ENCODE data around the gene OR2B6.
"Not testable (repeated sequence)": the region's sequence is repeated elsewhere in the genome, so short reads cannot be mapped to it uniquely, and the experiment has no call there.

Gene OR2B6
- 0 reads per million in 9 experiments for total RNA-seq

DNA sequence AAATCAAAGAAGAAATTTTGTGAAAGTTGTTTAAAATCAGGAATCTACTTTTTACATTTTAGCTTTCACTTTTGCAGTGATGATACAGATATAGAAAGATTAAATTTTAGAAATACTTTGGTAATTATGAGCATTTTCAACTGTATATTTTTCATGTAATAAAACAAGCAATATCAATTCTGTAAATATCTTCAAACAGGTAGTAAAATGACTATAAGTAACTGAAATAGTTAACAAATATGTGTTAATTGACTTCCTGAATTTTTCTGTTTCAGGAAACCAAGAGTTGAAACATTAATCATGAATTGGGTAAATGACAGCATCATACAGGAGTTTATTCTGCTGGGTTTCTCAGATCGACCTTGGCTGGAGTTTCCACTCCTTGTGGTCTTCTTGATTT is at the start of gene OR2B6:
TSS of gene OR2B6 (plus strand) at position 301 of the 400 bp plus-strand sequence. CDS start at position 301, 0 bp downstream.
- Mint-ChIP-seq H3K27ac (no peak within 1 kb of the TSS), H3K4me1 (ENCODE audit: low read depth in 2 of 2) (no peaks in the 10 kb centered on the region), H3K36me3 (ENCODE audit: insufficient read depth) (no peaks in the 10 kb centered on the region), H3K9me3 (no peaks in the 10 kb centered on the region), H3K27me3 (peaks cover 48 to 68% of the 10 kb centered on the region in 2 donors), H3K4me3 (no peak within 1 kb of the TSS)
- DNase-seq (no peak), ATAC-seq (replicated peaks) (no peak)

DNA sequence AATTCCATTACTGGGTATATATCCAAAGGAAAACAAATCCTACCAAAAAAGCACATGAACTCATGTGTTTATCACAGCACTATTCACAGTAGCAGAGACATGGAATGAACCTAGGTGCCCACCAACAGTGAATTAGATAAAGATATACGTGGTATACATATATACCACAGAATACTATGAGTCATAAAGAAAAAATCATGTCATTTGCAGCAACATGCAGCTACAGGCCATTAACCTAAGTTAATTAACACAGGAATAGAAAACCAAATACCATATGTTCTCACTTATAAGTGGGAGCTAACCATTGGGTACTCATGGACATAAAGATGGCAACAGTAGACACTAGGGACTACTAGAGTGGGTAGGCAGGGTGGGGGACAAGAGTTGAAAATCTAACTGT is 49.0 kb upstream of the OR2B6 start:
- peaks cover 6 to 42% of the 10 kb centered on the region in 2 donors for H3K27me3 Mint-ChIP-seq
- H3K9me3 Mint-ChIP-seq = no peaks in the 10 kb centered on the region
- no peak overlapping the region for H3K4me3 Mint-ChIP-seq
- DNase-seq = no peak
- peaks cover 9% of the 10 kb centered on the region for H3K36me3 Mint-ChIP-seq (ENCODE audit: insufficient read depth)
- no peak overlapping the region for H3K27ac Mint-ChIP-seq
- H3K4me1 Mint-ChIP-seq (ENCODE audit: low read depth in 2 of 2) = no peaks in the 10 kb centered on the region
- no peak for ATAC-seq (replicated peaks)

DNA sequence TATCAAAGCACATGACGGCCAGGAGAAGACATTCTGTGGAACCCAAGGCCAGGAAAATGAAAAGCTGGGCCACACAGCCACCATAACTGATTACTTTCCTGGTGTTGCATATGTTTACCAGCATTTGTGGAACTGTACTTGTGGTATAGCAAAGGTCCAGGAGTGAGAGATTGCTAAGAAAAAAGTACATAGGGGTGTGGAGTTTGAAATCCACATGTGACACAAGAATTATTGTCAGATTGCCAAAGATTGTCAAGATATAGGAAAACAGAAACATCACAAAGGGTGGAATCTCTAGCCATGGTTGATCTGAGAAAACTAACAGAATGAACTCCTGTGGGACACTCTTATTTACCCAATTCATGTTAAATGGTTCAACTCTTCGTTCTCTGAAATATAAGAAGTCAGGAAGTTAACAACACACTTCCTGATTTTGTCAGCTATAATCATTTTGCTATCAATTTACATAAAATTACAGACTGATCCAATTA is 45.0 kb upstream of the OR2B6 start, which contains the start of gene OR2B2:
TSS of gene OR2B2 (minus strand) at position 441 of the 491 bp plus-strand sequence. CDS start at position 364, 77 bp downstream.
- Mint-ChIP-seq H3K9me3 (no peaks in the 10 kb centered on the region), H3K4me3 (no peak within 1 kb of the TSS), H3K4me1 (ENCODE audit: low read depth in 2 of 2) (no peaks in the 10 kb centered on the region)

DNA sequence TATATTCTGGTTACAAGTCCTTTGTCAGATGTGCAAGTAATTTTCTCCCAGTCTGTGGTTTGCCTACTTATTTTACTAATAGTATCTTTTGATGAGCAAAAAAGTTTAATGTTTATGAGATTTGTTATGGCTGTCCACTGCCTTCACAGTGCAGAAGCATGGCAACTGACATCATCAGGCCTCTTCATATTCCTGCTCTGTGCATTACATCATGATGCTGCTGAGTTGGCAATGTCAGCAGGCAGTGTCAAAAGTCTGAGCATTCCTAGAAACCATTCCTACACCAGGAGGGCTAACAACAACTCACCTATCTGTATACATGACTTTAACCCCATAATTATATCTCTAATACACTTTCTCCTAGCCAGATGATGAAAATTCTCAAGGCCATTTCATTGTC is 34.1 kb upstream of the OR2B6 start:
- no peak for DNase-seq
- Mint-ChIP-seq H3K4me3 (no peak overlapping the region), H3K4me1 (ENCODE audit: low read depth in 2 of 2) (no peaks in the 10 kb centered on the region)

More for the DNA sequence above, 45.0 kb upstream of the OR2B6 start, which contains the start of gene OR2B2:
- Mint-ChIP-seq H3K36me3 (ENCODE audit: insufficient read depth) (no peaks in the 10 kb centered on the region), H3K27me3 (peaks cover 25 to 43% of the 10 kb centered on the region in 2 donors), H3K27ac (no peak within 1 kb of the TSS)
- ATAC-seq (replicated peaks) = no peak
- no peak for DNase-seq

DNA sequence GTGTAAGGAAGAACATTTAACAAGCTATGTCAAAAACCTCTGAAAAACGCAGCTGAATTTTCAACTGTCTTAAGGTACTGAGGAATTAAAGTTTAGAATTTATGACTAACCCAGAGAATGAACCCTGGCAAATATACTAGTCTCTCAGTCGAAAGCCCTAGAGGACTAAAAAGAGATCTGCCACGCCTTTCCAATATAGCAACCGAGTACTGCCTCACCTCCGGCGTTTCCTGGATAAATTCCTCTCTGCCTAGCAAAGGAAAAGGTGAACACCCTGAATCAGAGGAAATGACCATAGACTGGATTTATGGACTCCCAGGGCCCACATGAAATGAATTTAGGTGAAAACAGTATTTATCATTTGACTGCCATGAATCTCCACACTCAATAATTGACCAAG is 32.9 kb upstream of the OR2B6 start:
- H3K36me3 Mint-ChIP-seq (ENCODE audit: insufficient read depth) = peaks cover 4% of the 10 kb centered on the region
- DNase-seq (no peak), ATAC-seq (replicated peaks) (no peak)
- peaks cover 48 to 63% of the 10 kb centered on the region in 2 donors for H3K27me3 Mint-ChIP-seq
- no peaks in the 10 kb centered on the region for H3K9me3 Mint-ChIP-seq
- no peak overlapping the region for H3K27ac Mint-ChIP-seq
- H3K4me1 Mint-ChIP-seq (ENCODE audit: low read depth in 2 of 2) = no peaks in the 10 kb centered on the region
- no peak overlapping the region for H3K4me3 Mint-ChIP-seq

More for the DNA sequence above, 34.1 kb upstream of the OR2B6 start:
- peaks cover 40 to 58% of the 10 kb centered on the region in 2 donors for H3K27me3 Mint-ChIP-seq
- no peak overlapping the region for H3K27ac Mint-ChIP-seq
- H3K36me3 Mint-ChIP-seq (ENCODE audit: insufficient read depth) = peaks cover 4% of the 10 kb centered on the region
- H3K9me3 Mint-ChIP-seq = no peaks in the 10 kb centered on the region
- no peak for ATAC-seq (replicated peaks)

DNA sequence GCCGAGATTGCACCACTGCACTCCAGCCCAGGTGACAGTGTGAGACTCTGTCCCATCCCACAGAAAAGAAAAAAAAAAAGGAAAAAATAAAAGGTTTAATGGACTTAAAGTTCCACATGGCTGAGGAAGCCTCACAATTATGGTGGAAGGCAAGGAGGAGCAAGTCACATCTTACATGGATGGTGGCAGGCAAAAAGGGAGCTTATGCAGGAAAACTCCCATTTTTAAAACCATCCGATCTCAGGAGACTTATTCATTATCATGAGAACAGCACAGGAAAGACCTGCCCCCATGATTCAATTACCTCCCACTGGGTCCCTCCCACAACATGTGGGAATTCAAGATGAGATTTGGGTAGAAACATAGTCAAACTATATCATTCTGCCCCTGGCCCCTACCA is 29.0 kb upstream of the OR2B6 start:
- not testable (repeated sequence) for H3K27ac Mint-ChIP-seq; DNase-seq; H3K4me3 Mint-ChIP-seq; H3K36me3 Mint-ChIP-seq (ENCODE audit: insufficient read depth); H3K9me3 Mint-ChIP-seq; ATAC-seq (replicated peaks); H3K4me1 Mint-ChIP-seq (ENCODE audit: low read depth in 2 of 2)
- H3K27me3 Mint-ChIP-seq = peaks cover 43 to 53% of the 10 kb centered on the region in 2 donors

DNA sequence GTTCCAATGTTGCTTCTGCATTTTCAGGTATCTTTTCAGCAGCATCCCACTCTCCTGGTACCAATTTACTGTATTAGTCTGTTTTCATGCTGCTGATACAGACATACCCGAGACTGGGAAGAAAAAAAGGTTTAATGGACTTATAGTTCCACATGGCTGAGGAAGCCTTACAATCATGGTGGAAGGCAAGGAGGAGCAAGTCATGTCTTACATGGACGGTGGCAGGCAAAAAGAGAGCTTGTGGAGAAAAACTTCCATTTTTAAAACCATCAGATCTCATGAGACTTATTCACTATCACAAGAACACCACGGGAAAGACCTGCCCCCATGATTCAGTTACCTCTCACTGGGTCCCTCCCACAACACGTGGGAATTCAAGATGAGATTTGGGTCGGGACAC is 27.1 kb upstream of the OR2B6 start:
- not testable (repeated sequence) for H3K9me3 Mint-ChIP-seq; H3K36me3 Mint-ChIP-seq (ENCODE audit: insufficient read depth); ATAC-seq (replicated peaks); H3K4me3 Mint-ChIP-seq; DNase-seq; H3K4me1 Mint-ChIP-seq (ENCODE audit: low read depth in 2 of 2); H3K27ac Mint-ChIP-seq
- H3K27me3 Mint-ChIP-seq = peaks cover 39 to 44% of the 10 kb centered on the region in 2 donors

DNA sequence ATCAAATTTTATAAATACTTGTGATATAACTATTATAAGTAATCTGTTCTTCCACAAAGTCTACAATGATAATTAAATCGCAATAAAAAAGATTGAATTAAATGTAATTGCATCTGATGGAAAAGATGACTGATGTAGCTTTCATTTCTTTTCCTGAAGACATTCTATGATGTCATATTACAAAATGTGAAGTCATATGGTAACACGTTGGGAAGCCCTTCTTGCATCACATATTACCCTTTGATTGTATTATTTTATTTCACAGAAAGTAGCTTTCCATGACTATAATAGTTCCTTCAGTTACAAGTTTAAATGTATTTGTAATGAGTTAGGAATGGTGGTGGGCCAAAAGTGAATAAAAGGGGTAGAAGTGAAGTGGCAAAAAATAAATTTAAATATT is 25.8 kb upstream of the OR2B6 start:
- Mint-ChIP-seq H3K4me1 (ENCODE audit: low read depth in 2 of 2) (no peaks in the 10 kb centered on the region), H3K27ac (no peak overlapping the region), H3K9me3 (peaks cover 0 to 4% of the 10 kb centered on the region in 2 donors), H3K36me3 (ENCODE audit: insufficient read depth) (no peaks in the 10 kb centered on the region), H3K4me3 (no peak overlapping the region), H3K27me3 (peaks cover 39 to 41% of the 10 kb centered on the region in 2 donors)
- DNase-seq (no peak), ATAC-seq (replicated peaks) (no peak)

DNA sequence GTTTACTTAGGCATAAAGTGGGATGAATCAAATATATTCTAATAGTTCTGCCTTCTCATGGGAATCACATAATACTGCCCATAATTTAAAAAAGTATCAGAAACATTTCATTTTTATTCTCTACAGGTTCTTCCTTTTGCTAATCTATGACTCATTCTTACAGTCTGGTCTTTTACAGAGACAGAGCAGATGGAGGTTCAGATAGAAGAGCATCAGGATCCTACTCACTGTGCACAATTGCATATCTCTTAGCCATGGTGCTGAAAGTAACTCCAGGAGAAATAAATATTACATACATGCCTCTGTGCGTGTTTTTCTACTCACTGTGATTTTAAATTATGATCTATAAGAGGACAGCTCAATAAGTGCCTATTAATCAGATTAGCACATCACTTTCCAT is 16.3 kb upstream of the OR2B6 start:
- Mint-ChIP-seq H3K27ac (no peak overlapping the region), H3K4me3 (no peak overlapping the region), H3K27me3 (peaks cover 62 to 63% of the 10 kb centered on the region in 2 donors), H3K9me3 (no peaks in the 10 kb centered on the region), H3K4me1 (ENCODE audit: low read depth in 2 of 2) (no peaks in the 10 kb centered on the region), H3K36me3 (ENCODE audit: insufficient read depth) (no peaks in the 10 kb centered on the region)
- ATAC-seq (replicated peaks) (no peak), DNase-seq (no peak)

DNA sequence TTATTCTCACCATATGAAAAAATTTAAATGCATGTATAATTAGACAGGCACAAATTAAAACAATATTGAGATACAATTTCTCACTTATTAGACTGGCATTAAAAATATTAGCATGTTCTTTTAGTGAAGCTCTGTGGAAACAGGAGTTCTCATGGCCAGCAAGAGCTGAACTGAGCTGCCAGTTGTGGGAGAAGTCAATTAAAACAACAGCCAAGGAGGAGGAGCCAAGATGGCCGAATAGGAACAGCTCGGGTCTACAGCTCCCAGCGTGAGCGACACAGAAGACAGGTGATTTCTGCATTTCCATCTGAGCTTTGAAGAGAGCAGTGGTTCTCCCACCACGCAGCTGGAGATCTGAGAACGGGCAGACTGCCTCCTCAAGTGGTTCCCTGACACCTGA is 14.0 kb upstream of the OR2B6 start:
- ATAC-seq (replicated peaks); H3K4me3 Mint-ChIP-seq; DNase-seq; H3K27ac Mint-ChIP-seq; H3K9me3 Mint-ChIP-seq; H3K36me3 Mint-ChIP-seq (ENCODE audit: insufficient read depth); H3K4me1 Mint-ChIP-seq (ENCODE audit: low read depth in 2 of 2): not testable (repeated sequence)
- H3K27me3 Mint-ChIP-seq = peaks cover 70 to 71% of the 10 kb centered on the region in 2 donors

DNA sequence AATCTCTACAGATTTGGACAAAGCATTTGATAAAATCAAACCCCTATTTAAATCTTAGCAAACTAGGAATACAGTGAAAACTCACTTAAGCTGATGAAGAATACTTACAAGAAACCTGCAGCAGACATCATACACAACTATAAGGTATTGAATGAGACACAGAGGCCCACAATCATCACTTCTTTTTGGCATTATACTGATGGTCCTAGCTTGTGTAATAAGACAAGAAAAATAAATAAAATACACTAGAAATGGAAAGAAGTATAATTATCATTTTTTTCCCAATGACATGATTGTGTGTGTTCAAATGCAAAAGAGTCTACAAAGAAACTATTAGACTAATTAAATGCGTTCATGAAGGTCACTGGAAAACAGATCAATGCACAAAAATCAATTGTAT is 8.8 kb upstream of the OR2B6 start:
- H3K36me3 Mint-ChIP-seq (ENCODE audit: insufficient read depth) = no peaks in the 10 kb centered on the region

DNA sequence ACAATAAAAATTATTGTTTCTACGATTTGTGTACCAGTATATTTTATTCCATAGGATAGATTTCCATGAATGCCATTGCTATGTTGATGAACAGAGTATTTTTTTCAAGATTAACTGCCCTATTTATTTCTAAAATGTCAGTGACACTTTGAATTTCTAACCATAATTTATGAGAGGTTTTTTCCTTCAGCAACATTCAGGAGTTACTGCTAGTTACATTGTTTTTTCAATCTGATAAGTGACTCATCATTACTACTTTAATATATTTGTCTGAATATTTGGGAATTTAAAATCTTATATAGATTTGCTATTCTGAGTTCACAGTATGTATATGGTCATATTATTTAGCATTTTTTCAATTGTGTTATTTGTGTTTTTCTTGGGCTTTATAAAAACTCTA is 6.0 kb upstream of the OR2B6 start:
- no peak for DNase-seq
- Mint-ChIP-seq H3K27me3 (peaks cover 61 to 63% of the 10 kb centered on the region in 2 donors), H3K9me3 (no peaks in the 10 kb centered on the region), H3K36me3 (ENCODE audit: insufficient read depth) (no peaks in the 10 kb centered on the region), H3K27ac (no peak overlapping the region), H3K4me1 (ENCODE audit: low read depth in 2 of 2) (no peaks in the 10 kb centered on the region), H3K4me3 (no peak overlapping the region)
- ATAC-seq (replicated peaks) = no peak

More for the DNA sequence above, 8.8 kb upstream of the OR2B6 start:
- Mint-ChIP-seq H3K4me1 (ENCODE audit: low read depth in 2 of 2) (no peaks in the 10 kb centered on the region), H3K27ac (no peak overlapping the region), H3K4me3 (no peak overlapping the region), H3K27me3 (peaks cover 47 to 53% of the 10 kb centered on the region in 2 donors), H3K9me3 (no peaks in the 10 kb centered on the region)
- ATAC-seq (replicated peaks) = no peak
- no peak for DNase-seq

DNA sequence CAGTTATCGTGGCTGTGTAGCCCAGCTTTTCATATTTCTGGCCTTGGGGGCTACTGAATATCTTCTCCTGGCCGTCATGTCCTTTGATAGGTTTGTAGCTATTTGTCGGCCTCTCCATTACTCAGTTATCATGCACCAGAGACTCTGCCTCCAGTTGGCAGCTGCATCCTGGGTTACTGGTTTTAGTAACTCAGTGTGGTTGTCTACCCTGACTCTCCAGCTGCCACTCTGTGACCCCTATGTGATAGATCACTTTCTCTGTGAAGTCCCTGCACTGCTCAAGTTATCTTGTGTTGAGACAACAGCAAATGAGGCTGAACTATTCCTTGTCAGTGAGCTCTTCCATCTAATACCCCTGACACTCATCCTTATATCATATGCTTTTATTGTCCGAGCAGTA is 475 bp downstream of the OR2B6 start:
- H3K27ac Mint-ChIP-seq = no peak overlapping the region
- no peak for DNase-seq
- H3K4me1 Mint-ChIP-seq (ENCODE audit: low read depth in 2 of 2) = no peaks in the 10 kb centered on the region
- no peak for ATAC-seq (replicated peaks)
- no peaks in the 10 kb centered on the region for H3K36me3 Mint-ChIP-seq (ENCODE audit: insufficient read depth)
- H3K9me3 Mint-ChIP-seq = no peaks in the 10 kb centered on the region
- no peak overlapping the region for H3K4me3 Mint-ChIP-seq
- H3K27me3 Mint-ChIP-seq = peaks cover 43 to 66% of the 10 kb centered on the region in 2 donors

DNA sequence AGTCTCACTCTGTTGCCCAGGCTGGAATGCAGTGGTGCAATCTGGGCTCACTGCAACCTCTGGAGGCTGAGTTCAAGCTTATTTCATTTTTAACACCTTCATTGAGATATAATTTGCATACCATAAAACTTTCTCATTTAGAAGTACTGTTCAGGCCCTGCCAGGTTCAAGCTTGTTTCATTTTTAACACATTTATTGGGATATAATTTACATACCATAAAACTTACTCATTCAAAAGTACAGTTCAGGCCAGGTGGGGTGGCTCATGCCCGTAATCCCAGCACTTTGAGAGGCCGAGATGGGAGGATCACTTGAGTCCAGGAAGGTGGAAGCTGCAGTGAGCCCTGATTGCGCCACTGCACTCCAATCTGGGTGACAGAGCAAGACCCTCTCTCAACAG is 5.5 kb downstream of the OR2B6 start:
- H3K27me3 Mint-ChIP-seq = peaks cover 51 to 52% of the 10 kb centered on the region in 2 donors
- ATAC-seq (replicated peaks) = no peak
- H3K4me3 Mint-ChIP-seq = no peak overlapping the region
- no peaks in the 10 kb centered on the region for H3K4me1 Mint-ChIP-seq (ENCODE audit: low read depth in 2 of 2)
- DNase-seq = no peak
- H3K36me3 Mint-ChIP-seq (ENCODE audit: insufficient read depth) = no peaks in the 10 kb centered on the region
- no peaks in the 10 kb centered on the region for H3K9me3 Mint-ChIP-seq
- no peak overlapping the region for H3K27ac Mint-ChIP-seq
